ENCODE data around the gene DNAH10. TPM values are rescaled to one million over a fixed set of nuclear protein-coding genes. Genes with fewer than 3 reads are reported as not detected.

The DNAH10 gene
- total and polyA plus RNA-seq, 8 donors = 0.02 to 0.59 (median 0.09) TPM; not detected in 1

GRCh38 chr12:123958462-123958861, 196.4 kb downstream of the DNAH10 start:
- DNase-seq (no peak), FAIRE-seq (no peak), ATAC-seq (no peak)
- H3K4me1 ChIP-seq = no peaks in the 10 kb centered on the region
- whole genome bisulfite sequencing, 2 donors = 87 to 93% methylated on average over 8 of the region's 8 CpGs
- TF ChIP-seq CTCF (IDR thresholded peaks at IDR 0.05) = no peak
- H3K4me3 ChIP-seq = no peak overlapping the region
- no peaks in the 10 kb centered on the region for H3K9me3 ChIP-seq
- intact Hi-C loops (cut with DNase I) = no loop called here
- no peak overlapping the region for H3K27ac ChIP-seq
- no peaks in the 10 kb centered on the region for H3K27me3 ChIP-seq
- no peaks in the 10 kb centered on the region for H3K36me3 ChIP-seq

- DNase-seq (no peak), FAIRE-seq (no peak), ATAC-seq (no peak)
- Histone ChIP-seq H3K27me3 (no peaks in the 10 kb centered on the region), H3K36me3 (no peaks in the 10 kb centered on the region), H3K4me1 (no peaks in the 10 kb centered on the region), H3K4me3 (no peak overlapping the region), H3K9me3 (no peaks in the 10 kb centered on the region), H3K27ac (no peak overlapping the region)
- WGBS, 2 donors = 86 to 88% methylated on average over 9 of the region's 9 CpGs
- no peak for TF ChIP-seq CTCF (IDR thresholded peaks at IDR 0.05)
- intact Hi-C loops (cut with DNase I) = no loop called here
Measured at GRCh38 chr12:123958876-123959275, 196.8 kb downstream of the DNAH10 start.

GRCh38 chr12:123960029-123960735, 198.1 kb downstream of the DNAH10 start:
- no peaks in the 10 kb centered on the region for H3K36me3 ChIP-seq
- H3K27ac ChIP-seq = no peak overlapping the region
- no peak overlapping the region for H3K4me3 ChIP-seq
- no peak for DNase-seq
- intact Hi-C loops (cut with DNase I) = no loop called here
- FAIRE-seq = no peak
- H3K27me3 ChIP-seq = no peaks in the 10 kb centered on the region
- WGBS, 2 donors = 87 to 91% methylated on average over 9 of the region's 9 CpGs
- no peaks in the 10 kb centered on the region for H3K4me1 ChIP-seq
- no peak for ATAC-seq
- H3K9me3 ChIP-seq = no peaks in the 10 kb centered on the region
- no peak for TF ChIP-seq CTCF (IDR thresholded peaks at IDR 0.05)

- ATAC-seq (no peak), FAIRE-seq (no peak), DNase-seq (no peak)
- 75 to 79% methylated on average over 4 of the region's 4 CpGs for WGBS, 2 donors
- no peaks in the 10 kb centered on the region for H3K9me3 ChIP-seq
- H3K4me3 ChIP-seq = no peak overlapping the region
- intact Hi-C loops (cut with DNase I) = no loop called here
- no peaks in the 10 kb centered on the region for H3K36me3 ChIP-seq
- no peaks in the 10 kb centered on the region for H3K27me3 ChIP-seq
- no peak for TF ChIP-seq CTCF (IDR thresholded peaks at IDR 0.05)
- no peaks in the 10 kb centered on the region for H3K4me1 ChIP-seq
- H3K27ac ChIP-seq = no peak overlapping the region
Measured at GRCh38 chr12:123960856-123961255, 198.8 kb downstream of the DNAH10 start.

GRCh38 chr12:123961585-123962345, 199.7 kb downstream of the DNAH10 start:
- Histone ChIP-seq H3K9me3 (no peaks in the 10 kb centered on the region), H3K4me3 (no peak overlapping the region), H3K27ac (no peak overlapping the region), H3K27me3 (no peaks in the 10 kb centered on the region), H3K36me3 (no peaks in the 10 kb centered on the region), H3K4me1 (no peaks in the 10 kb centered on the region)
- 74% methylated on average over 12 of the region's 12 CpGs for WGBS, 2 donors
- no peak for ATAC-seq
- FAIRE-seq = no peak
- DNase-seq = no peak
- no peak for TF ChIP-seq CTCF (IDR thresholded peaks at IDR 0.05)
- intact Hi-C loops (cut with DNase I) = no loop called here
